Limb (tissue), 2 donors: ENCODE results near the gene PCID2.
"Not testable (repeated sequence)": the region's sequence is repeated elsewhere in the genome, so short reads cannot be mapped to it uniquely, and the experiment has no call there.

Source experiments
- DNase-seq, 2 donors: peaks; one replicate each; pipeline ENCODE4 v3.0.0-alpha.2; 2016; ENCODE audit errors: extremely low spot score in 2 of 2

Gene PCID2

DNA sequence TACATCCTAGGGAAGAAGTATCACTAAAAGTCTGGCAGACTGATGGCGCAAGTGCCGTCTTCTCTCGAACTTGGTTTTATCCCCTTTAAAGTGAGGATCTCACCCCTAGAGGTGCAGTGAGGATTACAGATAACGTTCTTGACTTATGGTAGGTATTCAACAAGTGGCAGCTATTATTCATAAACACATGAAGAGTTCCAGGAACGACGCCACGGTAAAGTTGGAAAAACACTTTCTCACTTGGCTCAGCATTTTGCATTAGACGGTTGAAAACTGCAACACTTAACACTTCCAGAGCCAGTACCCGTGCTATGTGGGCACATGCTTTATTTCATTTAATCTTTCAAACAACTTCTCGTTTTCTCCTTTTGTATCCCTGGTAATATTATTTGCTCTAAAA is 41.3 kb downstream of the PCID2 start:
- no peak for DNase-seq

DNA sequence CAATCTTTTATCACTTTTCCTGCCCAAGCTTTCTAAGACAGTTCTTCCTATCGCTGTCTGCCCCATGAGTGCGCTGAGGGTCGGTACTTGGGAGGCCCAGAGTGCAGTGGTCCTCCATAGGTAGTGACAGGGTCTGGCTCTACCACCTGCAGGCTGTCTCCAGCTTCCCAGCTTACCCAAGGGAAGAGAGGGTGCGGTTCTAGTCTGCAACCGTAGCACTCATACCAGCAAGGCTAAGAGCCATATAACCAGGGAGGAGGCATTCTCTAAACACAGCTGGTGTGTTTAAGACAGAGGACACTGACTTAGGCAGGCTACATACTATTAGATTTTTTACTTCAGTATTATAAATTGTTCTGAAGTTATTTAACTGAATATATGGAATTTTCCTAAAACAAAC is 41.8 kb downstream of the PCID2 start:
- no peak for DNase-seq

DNA sequence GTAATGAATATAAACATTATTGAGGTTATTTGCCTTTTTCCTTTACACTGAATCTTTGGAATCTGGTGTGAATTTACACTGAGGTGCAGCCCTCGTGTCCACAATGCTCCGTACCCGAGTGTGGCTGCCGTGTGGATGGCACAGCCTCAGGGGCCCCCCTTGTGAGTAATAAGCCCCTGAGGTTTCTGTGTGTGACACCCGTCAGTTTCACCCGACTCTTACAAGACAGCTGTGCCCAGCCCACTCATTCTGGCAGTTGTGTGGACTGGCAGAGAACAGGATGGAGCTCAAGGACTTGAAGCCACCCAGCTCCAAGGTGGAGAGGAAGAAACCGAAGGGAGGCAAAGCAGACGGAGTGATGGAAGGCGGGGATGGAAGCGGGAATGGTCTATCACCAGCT is 42.2 kb downstream of the PCID2 start:
- no peak for DNase-seq

DNA sequence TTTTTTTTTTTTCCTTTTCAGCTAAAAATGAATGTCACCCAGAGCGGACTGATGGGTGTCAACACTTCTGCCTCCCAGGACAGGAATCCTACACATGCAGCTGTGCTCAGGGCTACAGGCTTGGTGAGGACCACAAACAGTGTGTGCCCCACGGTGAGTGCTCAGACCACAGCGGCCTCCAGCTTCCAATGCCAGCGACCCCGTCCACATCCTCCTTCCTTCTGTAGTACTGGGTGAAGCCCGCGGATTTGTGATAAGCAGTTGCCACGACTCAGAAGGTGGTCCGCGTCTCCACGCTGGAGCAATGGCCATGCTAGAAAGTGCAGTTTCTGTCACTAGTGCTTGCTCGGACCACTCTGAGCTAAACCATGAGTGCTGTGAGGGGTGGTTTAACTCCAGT is 44.0 kb downstream of the PCID2 start:
- DNase-seq: peak in 1 of 2 donors; percentile 16

GRCh38 chr13:113162783-113163685 is 45.4 kb downstream of the PCID2 start:
- DNase-seq: no peak

DNA sequence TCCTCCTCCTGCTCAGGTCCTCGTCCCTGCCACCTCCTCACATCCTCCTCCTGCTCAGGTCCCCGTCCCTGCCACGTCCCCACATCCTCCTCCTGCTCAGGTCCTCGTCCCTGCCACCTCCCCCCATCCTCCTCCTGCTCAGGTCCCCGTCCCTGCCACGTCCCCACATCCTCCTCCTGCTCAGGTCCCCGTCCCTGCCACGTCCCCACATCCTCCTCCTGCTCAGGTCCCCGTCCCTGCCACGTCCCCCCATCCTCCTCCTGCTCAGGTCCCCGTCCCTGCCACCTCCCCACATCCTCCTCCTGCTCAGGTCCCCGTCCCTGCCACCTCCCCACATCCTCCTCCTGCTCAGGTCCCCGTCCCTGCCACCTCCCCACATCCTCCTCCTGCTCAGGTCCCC is 46.5 kb downstream of the PCID2 start:
- DNase-seq: not testable (repeated sequence)

- no peak for DNase-seq
Measured at GRCh38 chr13:113161433-113161832, 47.0 kb downstream of the PCID2 start.

DNA sequence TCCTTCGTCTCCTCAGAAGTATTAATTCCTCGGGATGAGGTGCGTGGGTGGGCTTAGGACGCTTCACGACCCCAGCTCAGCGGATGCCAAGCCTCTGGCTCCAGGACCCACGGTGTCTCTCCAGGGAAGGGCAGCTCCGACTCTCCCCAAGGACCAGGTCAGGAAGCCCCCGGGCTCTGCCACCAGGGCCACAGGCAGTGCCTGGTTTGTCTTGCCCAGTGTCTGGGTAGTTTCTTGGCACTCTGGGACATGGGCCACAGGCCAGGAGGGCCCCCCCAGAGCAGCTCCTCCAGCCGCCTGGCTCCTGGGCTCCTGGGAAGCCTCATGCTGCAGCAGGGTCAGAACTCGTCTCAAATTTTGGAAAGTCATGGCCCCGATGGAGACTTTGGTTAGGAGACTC is 47.5 kb downstream of the PCID2 start:
- no peak for DNase-seq

GRCh38 chr13:113159701-113160100 is 48.8 kb downstream of the PCID2 start:
- DNase-seq: no peak

- DNase-seq: no peak
Measured at GRCh38 chr13:113158946-113159345, 49.5 kb downstream of the PCID2 start.

DNA sequence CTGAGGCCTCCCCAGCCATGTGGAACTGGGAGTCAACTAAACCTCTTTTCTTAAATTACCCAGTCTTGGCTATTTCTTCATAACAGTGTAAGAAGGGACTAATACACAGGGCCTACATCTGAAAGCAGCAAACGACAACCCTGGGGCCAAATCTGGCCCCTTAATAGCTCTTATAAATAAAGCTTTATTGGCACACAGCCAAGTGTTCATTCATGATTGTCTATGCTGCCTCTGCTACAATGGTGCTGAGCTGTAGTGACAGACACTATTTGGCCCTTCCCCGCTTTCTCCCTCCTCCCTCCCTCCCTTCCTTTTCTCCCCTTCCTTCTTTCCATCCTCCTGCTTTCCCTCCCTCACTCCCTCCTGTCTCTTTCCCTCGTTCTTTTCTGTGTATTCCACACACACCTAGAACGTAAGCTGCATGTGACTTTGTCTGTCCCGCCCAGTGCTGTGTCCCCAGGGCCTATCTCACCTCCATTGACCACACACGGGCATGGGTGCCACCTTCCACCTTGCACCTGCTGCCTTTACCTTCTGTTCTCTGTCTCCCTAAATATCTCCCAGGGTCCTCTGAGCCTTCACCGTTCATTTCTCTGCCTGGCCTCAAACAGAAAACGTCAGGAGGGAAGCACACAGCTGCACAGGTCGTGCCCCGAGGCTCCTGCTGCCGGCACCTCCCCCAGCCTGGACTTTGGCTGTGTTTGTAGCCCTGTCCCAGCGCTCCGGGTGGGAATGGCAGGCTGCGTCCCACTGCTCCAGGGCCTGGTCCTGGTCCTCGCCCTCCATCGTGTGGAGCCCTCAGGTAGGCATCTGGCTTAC is 50.3 kb downstream of the PCID2 start, which contains the start of gene PROZ:
PROZ (plus strand) TSS at position 720 of the 819 bp plus-strand sequence; CDS start at position 733, 13 bp downstream.
- DNase-seq: no peak

DNA sequence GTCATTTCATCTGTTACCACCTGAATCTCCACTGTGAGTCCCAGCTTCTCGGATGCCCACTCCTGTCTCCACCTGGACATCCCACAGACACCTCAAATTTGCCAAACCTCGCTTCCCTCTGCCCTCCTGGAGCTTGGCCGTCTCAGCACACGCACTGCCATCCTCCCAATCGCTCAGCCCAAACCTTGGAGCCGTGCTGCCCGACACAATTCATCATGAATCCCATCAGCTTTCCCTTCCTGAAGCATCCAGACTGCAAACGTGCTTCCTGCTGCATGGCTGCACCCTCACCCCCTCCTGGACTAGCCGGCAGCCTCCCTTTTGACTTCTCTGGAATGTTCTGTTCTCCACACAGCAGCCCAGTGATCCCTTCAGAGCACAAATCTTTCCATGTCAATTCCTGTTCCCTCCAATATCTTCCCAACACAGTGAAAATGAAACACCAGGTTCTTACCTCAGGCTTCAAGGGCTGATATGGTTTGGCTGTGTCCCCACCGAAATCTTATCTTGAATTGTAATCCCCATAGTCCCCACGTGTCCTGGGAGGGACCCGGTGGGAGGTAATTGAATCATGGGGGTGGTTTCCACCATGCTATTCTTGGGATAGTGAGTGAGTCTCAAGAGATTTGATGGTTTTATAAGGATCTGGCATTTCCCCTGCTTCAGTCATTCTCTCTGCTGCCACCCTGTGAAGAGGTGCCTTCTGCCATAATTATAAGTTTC is 51.1 kb downstream of the PCID2 start:
- no peak for DNase-seq

DNA sequence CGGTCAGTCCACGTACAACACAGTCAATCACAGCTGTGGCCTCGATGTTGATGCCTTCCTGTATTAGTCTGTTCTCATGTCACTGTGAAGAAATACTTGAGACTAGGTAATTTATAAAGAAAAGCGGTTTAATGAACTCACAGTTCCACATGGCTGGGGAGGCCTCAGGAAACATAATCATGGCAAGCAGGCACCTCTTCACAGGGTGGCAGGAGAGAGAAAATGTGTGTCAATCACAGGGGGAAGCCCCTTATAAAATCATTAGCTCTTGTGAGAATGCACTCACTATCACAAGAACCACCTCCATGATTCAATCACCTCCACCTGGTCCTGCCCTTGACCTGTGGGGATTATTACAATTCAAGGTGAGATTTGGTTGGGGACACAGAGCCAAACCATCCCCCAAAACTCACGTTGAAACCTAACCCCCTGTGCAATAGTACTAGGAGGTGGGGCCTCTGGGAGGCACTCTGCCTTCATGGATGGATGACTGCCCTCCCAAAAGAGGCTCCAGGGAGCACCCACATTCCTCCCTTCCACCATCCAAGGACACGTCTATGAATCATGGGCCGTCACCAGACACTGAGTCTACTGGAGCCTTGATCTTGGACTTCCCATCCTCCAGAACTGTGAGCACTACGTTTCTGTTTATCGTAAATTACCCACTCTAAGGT is 52.4 kb downstream of the PCID2 start:
- no peak for DNase-seq

- no peak for DNase-seq
Measured at GRCh38 chr13:113155201-113155600, 53.3 kb downstream of the PCID2 start.

GRCh38 chr13:113153810-113154748 is 54.4 kb downstream of the PCID2 start:
- peak; percentile 68 to 87 for DNase-seq

DNA sequence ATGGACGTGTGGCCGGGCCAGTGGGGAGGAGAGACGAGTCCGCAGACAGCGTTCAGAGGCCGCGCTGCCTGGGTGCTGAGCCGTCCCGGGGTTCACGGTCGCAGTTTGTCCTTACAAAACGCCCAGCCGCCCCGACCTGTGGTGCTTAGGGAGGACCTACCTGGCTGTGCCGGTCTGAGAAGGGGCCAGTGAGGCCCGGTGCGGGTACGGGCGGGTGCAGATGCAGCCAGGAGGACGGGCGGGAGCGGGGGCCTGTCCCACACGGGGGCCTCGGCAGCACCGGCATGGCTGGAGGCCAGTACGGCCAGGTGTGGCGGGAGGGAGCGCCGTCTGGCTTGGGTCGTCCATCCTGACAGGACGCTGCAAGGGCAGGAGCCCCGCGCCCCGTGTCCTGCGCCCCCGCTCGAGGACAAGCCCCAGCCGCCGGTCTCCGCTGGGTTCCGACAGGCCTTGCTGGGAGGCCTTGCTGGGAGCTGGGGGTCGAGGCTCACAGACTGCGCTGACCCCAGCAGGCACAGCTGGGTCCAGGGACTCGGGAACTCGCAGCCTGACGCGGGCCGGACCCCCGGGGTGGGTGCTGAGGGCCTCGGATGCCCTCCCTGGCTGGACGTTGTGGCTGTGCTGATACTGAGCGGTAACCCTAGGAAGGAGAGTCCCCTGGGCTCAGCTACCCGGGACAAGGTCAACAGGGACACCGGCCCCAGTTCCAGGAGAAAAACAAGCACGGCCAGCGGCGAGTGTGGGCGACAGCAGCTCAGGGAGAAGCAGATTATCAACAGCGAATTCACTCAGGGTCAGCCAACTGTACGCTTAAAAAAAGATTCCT is 55.3 kb downstream of the PCID2 start:
- peak in 1 of 2 donors; percentile 63 for DNase-seq

- DNase-seq: no peak
Measured at GRCh38 chr13:113152691-113152983, 55.8 kb downstream of the PCID2 start.

GRCh38 chr13:113151745-113152690 is 56.5 kb downstream of the PCID2 start:
- DNase-seq: peak; percentile 45 to 53
